NK-92 treated with Interleukin-12 subunit alpha and Interleukin-12 subunit beta, amount 100 ng/mL, for 24 hours (cell line): ENCODE measurements around the gene PGRMC1.
A peak's percentile ranks its signal among the peaks of the same experiment; 100 is the strongest.
"Not testable (repeated sequence)": the region's sequence is repeated elsewhere in the genome, so short reads cannot be mapped to it uniquely, and the experiment has no call there.

ENCODE experiments used
- DNase-seq: peaks from one replicate; lab custom pipeline; 2025; lab: John Stamatoyannopoulos, UW

PGRMC1 gene

DNA sequence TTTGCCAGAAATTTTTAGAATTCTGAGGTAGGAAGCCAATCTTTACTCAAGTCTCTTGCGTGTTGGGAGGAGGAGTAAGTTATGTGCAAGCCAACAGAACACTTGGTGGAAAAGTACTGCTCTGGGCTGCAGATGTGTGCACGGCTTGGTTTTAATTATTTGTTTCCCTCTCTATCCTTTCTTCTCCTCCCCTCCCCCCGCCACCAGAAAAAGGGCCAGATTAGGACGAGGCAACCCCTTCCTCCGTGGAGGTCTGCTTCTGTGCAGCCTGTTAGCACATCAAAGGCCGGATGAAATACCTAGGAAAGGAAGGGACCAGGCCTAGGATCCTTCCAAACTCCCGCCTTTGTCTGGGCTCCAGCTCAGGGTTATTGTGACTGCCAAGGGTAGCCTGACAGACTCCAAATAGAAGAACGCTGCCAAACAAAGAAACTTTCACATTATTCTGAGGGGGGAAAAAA lies 1.0 kb upstream of the PGRMC1 start:
- no peak for DNase-seq

DNA sequence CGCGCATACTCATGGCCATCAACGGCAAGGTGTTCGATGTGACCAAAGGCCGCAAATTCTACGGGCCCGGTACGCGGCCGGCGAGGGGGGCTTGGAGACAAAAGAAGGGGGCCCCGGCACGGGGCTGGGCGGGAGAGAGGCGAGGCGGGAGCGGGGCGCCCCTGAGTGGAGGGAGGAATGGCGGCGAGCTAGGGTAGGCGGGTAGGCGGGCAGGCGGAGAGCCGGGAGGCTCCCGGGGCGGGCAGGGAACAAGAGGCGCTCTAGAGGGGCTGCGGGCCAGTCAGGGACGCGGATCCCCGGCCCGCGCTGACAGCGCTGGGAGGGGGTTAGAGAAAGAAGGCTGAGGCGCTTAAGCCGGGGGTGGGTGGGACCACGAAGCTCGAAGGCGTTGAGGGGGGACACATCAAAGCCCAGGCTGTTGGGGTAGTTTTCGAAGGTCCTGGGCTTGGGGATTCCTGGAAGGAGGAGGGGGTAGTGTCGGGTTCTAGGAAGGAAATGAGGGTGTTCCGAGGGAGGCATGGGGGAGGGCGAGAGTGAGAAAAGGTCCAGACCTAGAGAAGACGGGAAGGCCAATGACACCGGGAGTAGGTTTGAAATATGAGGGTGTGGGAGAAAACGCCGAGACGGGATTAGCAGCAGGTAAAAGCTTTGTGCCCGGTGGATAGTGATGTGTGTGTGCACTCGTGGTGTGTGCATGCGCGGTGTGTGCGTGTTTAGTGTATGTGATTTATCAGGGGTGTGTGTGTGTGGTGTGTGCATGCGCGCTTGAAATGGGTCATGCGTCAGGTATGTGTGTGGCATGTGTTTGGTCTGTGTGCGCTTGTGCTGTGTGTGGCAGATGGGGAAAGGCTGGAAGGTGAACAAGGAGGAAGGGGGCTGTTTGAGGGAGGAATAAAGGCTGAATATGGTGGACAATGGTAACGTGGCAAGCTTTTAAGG lies 807 bp downstream of the PGRMC1 start:
- DNase-seq: peak; percentile 19

DNA sequence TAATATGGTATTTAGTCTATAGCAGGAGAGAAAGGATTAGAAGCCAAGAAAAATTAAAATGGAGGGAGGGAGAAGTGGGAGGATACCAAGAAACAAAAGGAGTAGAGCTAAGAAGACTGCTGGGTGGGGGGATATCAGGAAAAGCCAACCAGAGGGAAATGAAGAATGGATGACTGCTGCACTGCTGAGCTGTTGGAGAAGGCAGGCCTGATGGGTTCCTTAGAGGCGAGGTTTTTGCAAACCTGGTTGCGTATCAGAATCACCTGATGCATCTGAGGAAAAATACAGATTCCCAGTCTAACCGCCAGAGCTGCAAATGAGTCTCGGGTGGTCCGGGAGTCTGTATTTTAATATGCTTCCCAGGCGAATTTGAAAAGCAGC lies 1.5 kb downstream of the PGRMC1 start:
- no peak for DNase-seq

DNA sequence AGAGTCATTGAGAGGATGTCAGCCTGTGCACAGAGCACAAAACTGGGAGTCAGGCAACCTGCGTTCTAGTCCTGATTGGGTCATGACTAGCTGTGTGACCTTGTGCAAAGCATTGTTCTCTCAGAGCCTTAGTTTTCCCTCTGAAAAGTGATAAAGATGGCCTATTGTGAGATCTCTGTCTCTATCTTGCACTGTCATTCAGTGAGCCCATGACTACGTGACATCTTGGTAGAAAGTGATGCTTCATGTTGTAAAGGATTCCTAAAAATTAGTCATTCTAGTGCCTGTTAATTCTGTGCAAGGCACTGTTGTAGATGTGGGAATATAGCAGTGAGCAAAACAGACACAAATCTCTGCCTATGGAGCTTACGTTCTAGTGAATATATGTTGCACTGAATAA lies 2.5 kb downstream of the PGRMC1 start:
- DNase-seq: no peak

DNA sequence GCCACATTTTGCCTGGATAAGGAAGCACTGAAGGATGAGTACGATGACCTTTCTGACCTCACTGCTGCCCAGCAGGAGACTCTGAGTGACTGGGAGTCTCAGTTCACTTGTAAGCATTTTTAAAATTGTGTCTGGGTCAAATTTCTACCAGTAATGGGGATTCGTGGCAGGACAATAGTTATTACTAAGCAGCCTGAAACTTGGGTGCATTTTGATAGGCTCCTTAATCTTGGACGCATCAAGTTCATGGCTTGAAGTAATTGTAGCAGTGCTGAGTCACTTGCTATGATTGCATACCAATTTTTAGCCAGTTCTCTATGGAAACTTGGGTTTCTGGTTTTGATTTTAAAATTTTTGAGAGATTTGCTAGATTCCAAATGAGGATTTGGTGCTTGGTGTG lies 4.3 kb downstream of the PGRMC1 start:
- no peak for DNase-seq

DNA sequence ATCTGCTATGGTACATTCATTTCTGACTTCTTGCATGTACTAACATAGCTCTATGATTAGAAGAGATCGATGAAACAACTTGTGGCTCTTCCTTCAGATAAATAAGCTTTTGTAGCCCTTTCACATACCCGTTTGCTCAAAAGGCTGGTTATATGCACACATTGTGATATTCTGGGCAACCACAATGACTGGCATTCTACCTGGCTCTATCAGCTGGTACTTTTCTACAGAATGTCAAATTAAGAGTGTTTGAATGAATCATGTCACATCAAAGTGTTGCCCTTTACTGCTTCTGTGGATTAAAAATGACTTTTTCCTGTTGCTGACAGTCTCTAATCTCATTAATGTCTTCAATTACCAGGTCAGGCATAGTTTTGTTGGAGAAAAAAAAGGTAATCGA lies 11.6 kb downstream of the PGRMC1 start:
- no peak for DNase-seq

DNA sequence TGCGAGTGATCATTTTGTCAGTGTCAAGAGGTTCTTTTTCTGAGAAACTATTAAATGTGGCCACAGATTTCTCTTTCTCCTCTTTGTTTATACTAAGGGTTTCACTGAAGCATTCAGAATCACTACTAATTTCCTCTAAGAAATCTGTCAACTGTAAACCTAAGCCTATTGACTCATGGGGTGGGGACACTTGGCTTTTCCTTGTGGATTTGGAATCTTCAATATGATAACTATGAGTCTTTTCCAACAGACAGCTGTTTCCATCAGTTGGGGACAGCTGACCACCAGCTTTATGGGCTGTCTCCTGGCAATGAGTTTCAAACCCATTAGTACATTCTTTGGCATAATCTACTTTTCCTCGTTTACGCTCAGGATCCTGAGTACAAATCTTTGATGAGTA lies 13.8 kb downstream of the PGRMC1 start:
- no peak for DNase-seq

DNA sequence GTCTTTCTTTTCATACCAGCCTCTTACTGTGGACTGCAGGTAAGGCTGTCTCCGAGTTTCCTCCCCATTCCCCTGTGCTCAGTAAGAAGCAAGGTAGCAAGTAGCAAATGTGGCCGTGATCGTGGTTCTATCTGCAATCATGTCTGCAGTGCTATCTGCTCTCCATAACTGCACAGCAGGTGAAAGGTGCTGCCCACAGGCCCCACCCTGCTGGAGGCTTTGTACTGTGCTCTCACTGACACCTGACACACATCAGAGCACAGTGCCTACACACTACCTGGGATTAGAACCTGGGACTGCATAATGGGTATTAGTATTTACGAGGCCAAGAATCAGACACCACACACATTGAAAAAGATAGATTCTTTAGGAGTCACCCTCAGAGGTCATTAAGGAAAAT lies 15.3 kb downstream of the PGRMC1 start:
- DNase-seq: no peak

DNA sequence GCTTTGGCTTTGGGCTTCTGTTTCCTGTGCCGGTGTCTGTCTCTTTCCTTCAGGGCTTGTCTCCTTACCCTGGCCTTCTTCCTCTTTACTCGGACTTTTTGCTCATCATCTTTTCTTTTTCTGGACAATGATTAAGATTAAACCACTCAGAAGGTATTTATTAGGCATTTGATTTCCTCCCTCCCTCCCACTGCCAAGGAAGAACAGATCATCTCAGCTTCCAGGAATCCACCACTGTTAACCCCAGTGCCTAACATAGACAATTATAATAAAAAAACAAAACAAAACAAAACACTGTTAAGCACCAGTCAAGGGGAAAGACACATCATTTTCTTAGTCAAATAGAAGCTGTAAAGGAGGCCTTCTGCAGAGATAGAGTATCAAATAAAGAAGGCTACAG lies 16.6 kb downstream of the PGRMC1 start:
- no peak for DNase-seq

DNA sequence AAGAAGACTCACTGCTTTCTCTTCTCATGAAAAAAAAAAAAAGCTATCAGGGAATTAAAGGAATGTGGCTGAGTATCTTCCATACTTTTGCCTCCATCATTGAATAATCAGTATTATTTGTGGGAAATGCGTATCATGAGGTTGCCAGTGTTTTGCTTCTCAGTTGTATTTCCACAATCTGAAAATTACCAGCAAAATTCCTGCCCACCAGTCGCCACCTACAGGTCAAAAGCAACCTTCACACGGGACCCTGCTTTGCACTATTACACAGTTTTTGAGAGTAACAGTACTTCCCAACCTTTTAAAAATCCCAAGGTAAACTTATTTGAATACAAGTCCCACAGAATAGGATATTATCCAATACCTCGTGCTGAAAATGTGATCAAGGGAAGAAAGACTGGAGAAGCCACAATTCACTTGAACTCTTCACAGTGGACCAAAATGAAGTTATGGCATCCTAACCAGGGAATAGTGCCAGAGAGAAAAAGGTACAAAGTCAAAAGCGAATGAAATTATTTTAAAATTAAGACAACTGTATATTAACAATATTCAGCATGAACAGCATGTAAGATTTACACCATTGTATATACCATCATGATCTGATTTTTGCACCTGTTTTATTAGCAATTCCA lies 30.4 kb downstream of the PGRMC1 start:
- no peak for DNase-seq

DNA sequence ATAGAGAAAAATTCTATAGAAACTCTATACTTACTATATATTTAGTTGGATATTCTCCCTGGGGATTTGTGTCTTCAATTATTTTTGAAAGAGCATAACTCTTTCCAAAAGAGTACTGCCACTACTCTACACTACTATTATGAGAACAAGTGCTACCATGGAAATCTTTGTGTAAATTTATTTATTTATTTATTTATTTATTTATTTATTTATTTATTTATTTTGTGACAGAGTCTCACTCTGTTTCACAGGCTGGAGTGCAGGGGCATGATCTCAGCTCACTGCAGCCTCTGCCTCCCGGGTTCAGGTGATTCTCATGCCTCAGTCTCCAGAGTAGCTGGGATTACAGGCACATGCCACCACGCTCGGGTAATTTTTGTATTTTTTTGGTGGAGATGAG lies 31.0 kb downstream of the PGRMC1 start:
- DNase-seq: not testable (repeated sequence)

DNA sequence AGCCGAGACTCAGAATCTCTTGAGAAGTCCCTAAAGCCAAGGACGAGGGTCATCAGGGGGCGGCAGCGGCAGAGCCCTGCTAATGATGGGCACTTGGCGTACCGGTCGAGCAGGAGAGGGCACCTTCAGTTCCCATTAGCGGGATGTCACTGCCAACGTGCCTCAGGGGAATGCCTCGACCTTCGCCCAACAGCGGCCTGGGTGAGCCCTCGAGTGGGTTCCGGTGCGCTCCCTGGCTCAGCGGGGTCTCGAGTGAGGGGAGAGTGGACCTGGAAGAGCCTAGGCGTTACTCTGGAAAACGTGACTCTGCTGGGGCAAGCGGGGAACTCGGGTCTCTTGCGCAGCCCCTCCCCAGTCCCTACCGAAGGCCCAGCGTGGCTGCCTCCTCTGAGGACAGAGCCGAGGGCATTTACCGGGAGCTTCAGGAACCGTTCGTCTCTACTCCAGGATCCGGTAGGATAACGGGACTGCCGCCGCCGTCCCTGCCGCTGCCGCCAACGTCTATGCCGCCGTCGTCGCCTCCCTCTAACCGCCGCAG lies 36.9 kb downstream of the PGRMC1 start:
- DNase-seq: no peak

DNA sequence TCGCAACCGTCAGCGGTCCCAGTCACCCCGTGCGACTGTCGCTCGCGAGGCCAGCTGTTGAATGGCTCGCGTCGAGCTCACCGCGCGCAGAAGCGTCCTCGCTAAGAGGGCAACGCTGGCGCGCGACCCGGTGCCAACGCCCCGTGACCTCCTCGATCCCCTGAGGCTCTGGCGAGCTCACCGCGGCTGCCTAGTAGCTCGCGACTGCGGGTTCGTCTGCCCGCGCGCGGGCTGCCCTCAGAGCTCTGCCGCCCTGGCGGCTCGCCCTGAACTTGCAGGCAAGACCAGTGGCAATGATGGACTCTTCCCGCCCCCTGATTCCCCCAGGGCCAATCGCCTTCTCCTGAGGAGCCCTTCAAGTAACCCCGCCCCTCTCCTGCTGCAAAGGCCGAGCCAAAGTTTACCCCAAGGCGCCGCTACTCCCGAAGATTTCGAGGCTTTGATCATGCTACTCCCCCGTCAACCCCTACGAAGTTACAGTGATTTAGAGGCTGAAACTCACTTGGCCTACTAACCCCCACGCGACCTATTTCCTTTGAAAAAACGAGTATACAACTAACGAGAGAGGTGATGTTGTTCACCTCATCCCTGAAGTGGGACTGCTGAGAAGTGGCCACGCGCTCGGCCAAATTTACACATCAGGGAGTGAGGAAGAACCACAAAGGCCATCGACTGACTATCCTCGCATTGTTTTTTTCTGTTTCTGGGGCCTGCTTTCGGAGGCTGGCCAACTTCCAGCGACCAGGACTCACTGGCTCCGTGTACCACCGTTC lies 37.5 kb downstream of the PGRMC1 start:
- no peak for DNase-seq

DNA sequence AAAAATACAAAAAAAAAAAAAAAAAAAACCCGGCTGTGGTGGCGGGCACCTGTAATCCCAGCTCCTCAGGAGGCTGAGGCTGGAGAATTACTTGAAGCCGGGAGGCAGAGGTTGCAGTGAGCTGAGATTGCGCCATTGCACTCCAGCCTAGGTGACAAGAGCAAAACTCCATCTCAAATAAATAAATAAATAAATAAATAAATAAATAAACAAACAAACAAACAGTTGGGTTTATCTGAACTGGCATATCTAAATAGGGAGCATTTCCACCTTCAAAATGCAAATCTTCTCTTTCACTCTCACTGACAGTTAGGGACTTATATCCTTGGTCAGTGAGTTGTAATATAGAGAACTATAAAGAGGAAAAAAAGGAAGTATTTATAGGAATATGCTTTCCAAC lies 46.3 kb downstream of the PGRMC1 start:
- not testable (repeated sequence) for DNase-seq

DNA sequence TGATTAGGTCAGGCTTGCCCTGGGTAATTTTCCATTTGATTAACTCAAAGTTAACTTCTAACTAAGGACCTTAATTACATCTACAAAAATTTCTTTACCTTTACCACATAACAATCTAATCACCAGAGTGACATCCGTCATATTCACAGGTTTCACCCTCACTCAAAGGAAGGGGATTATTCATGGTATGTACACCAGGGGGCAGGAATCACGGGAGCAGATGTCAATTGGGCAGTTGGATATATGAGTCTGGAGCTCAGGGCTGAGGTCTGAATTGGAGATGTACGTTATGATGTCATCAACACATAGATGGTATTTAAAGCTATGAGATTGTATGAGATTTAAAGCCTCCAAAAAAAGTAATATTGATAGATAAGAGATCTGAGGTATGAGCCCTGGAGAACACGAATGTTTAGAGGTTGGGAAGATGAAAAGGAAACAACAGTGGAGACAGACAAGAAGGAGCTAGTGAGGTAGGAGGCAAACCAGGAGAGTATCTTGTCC lies 52.9 kb downstream of the PGRMC1 start:
- no peak for DNase-seq

DNA sequence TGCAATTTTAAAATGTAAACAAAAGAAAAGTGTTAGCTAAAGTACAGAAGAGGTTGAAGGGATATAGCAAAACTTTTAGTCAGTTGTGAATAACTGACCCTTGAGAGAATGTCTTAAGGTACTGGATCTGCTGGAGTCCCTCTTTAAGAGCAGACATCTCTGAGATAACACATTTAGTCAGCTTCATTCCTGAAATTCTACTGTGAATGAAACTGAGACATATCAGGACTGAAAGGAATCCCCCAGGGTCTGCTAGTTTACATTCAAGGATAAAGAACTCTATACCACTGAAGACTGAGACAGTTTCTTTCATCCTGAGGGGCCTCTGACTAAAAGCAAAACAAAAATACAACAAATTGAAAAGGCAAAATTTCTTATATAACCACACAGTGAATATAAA lies 54.4 kb downstream of the PGRMC1 start:
- DNase-seq: no peak

DNA sequence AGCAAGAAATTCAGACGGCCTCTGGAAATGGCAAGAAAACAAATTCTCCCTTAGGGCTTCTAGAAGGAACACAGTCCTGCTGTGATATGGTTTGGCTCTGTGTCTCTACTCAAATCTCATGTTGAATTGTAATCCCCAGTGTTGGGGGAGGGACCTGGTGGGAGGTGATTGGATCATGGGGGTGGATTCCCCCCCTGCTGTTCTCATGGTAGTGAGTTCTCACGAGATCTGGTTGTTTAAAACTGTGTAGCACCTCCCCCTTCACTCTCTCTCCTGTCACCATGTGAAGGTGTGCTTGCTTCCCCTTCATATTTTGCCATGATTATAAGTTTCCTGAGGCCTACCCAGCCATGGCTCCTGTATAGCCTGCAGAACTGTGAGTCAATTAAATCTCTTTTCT lies 55.2 kb downstream of the PGRMC1 start:
- DNase-seq: not testable (repeated sequence)

DNA sequence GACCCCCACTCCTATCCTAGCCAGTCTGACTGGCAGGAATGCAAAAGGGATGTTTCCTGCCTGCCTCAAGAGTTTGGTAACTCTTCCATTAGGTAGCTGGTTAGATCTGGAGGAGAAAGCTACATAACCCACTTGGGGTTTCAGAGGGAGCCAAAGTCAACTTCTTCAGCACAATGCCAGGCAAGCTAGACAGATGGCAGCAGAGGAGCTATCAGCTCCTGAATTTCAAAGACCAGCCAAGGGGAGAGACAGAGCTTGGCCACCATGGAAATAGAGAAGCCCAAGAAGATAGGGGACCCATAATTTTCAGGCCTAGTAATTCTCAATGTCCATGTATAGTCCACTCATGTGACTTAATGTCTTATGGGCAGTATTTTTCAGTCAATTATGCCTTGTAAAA lies 56.4 kb downstream of the PGRMC1 start:
- no peak for DNase-seq
